H1 (cell line): Measurements from ENCODE around the gene SAA1. TPM values are rescaled to one million over a fixed set of nuclear protein-coding genes. Genes with fewer than 3 reads are reported as not detected.

ENCODE experiments used
- HDAC6 ChIP-seq: IDR thresholded peaks from one replicate; pipeline ENCODE4 v1.7.1; 2012; ENCODE audit warnings: low read depth, mild to moderate bottlenecking, inconsistent platforms, low read length, moderate library complexity
- polyA plus RNA-seq, 7 experiments: library from polyadenylated mRNA; depleted of rRNA in 3 of 7; stranded (reverse) in 5 of 7; unstranded in 2 of 7; fragments of >200 nt in 5 of 7; fragments of 200-250 nt in 2 of 7; gene quantifications; 1 replicate in 5 of 7; 2 replicates in 1 of 7; 4 replicates in 1 of 7; pipeline versions ENCODE4 v1.2.1 to v1.2.3, GENCODE V29; 2011 to 2013; ENCODE audit warnings: missing spikeins in 2 of 7, mixed read lengths in 2 of 7
- total RNA-seq: library from RNA; stranded (reverse); fragmentation: NEBNext Ultra II Directional; extraction: Animal tissue kit (Norgen Biotek cat#: 25700); gene quantifications from 2 replicates; pipeline ENCODE4 v1.2.1, GENCODE V29; 2021

Gene SAA1
- total and polyA plus RNA-seq, 2 of the 8 experiments (the other 6 are each of a cell fraction or from before 2014, with no cell fraction given), result 0.41 TPM; not detected in 1

DNA sequence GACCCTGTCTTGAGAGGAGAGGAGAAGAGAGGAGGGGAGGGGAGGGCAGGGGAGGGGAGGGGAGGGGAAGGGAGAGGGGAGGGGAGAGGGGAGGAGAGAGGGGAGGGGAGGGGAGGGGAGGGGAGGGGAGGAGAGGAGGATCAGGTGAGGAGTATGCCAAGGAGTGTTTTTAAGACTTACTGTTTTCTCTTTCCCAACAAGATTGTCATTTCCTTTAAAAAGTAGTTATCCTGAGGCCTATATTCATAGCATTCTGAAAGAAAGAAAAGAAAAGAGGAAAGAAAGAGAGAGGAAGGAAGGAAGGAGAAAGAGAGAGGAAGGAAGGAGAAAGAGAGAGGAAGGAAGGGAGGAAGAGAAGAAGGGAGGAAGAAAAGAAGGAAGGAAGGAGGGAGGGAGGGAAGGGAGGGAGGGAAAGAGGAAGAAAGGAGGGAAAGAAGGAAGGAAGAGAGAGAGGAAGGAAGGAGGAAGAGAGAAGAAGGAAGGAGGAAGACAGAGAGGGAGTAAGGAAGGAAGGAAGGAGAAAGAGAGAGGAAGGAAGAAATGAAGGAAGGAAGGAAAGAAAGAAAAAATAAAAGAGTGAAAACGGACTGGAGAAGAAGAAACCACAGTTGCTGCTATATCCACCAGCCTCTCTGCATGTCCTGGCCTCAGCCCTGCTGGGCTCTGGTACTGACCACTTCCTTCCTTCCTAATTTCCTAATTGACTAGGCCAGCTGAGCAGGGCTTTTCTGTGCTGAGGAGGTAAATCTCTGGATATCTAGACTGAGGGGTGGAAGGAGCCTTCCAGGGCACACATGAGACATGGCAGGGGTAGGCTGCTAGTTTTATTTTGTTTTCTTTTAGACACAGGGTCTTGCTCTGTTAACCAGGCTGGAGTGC, 1.1 kb upstream of the SAA1 start (continued):
- TF ChIP-seq HDAC6, result no peak
- TF ChIP-seq, all 59 proteins: peak for 0
